HCT116 (cell line): ENCODE data around the gene GTF3C1. TPM values are rescaled to one million over a fixed set of nuclear protein-coding genes. Genes with fewer than 3 reads are reported as not detected.

Experiments
- ATAC-seq: fragments of 200-7000 bp; cut with Tn5 transposase; 2 replicates; pipeline ENCODE4 v1.9.1; 2020; ENCODE audit warnings: mild to moderate bottlenecking, moderate library complexity
- BruUV-seq: library from RNA; stranded (reverse); fragments of 400-500 nt; replicated peaks from 2 replicates; lab custom pipeline; 2021; lab: Mats Ljungman, UMichigan
- CTCF ChIA-PET: fragments of 300-600 bp; sonication (Branson Sonifier 250); formaldehyde crosslinking; loops from one replicate; lab custom pipeline; 2021; ENCODE audit warnings: antibody characterized with exemption; lab: Charles Lee
- POLR2A ChIA-PET: fragments of 300-600, 350-600 bp; sonication (Branson Sonifier 250); formaldehyde crosslinking; loops from one replicate; lab custom pipeline; 2021; ENCODE audit warnings: antibody characterized with exemption; lab: Charles Lee
- RAD21 ChIA-PET, 2 experiments: fragments of 300-600 bp; sonication (Branson Sonifier 250); formaldehyde crosslinking; loops; one replicate each; lab custom pipeline; 2023; ENCODE audit warnings: low total read pairs in 2 of 2; ENCODE audit not compliant: uncharacterized antibody in 2 of 2, unreplicated experiment in 2 of 2, low non-redundant PET in 1 of 2; lab: Charles Lee
- DNase-seq: peaks from one replicate; pipeline ENCODE4 v3.0.0-alpha.2; 2010; ENCODE audit warnings: low read depth, low spot score
- H2AFZ ChIP-seq: fragments of 200-600 bp; shearing (Covaris generic), sonication (generic); 2 replicates; pipeline ENCODE4 v1.6.1; 2017; ENCODE audit warnings: low read depth, mixed run types, mixed read lengths, antibody characterized with exemption, low read length; ENCODE audit not compliant: poor library complexity, severe bottlenecking
- H3K27ac ChIP-seq: 2 replicates; pipeline ENCODE4 v1.5.1; 2012; ENCODE audit warnings: low read depth, low read length
- H3K27me3 ChIP-seq: fragments of 200-600 bp; sonication (generic); 2 replicates; pipeline ENCODE4 v1.6.1; 2016; ENCODE audit warnings: mixed run types, low read length, mixed read lengths; ENCODE audit not compliant: insufficient read depth
- H3K36me3 ChIP-seq, 2 experiments: fragments of 200-500 bp in 1 of 2; fragments of 200-600 bp in 1 of 2; sonication (Bioruptor generic) in 1 of 2; sonication (generic) in 1 of 2; 2 replicates each; pipeline versions ENCODE4 v1.5.1 to v1.6.1; 2014 to 2016; ENCODE audit warnings: low read length in 2 of 2, inconsistent platforms in 1 of 2, mixed read lengths in 1 of 2, mixed run types in 1 of 2; ENCODE audit not compliant: insufficient read depth in 2 of 2, control insufficient read depth in 1 of 2
- H3K4me1 ChIP-seq, 2 experiments: fragments of 200-600 bp in 1 of 2; sonication (generic) in 1 of 2; 2 replicates each; pipeline versions ENCODE4 v1.5.1 to v1.6.1; 2012 to 2017; ENCODE audit warnings: low read length in 2 of 2, inconsistent platforms in 1 of 2, mild to moderate bottlenecking in 1 of 2, mixed read lengths in 1 of 2, mixed run types in 1 of 2, moderate library complexity in 1 of 2; ENCODE audit not compliant: insufficient read depth in 2 of 2, control insufficient read depth in 1 of 2
- H3K4me2 ChIP-seq: fragments of 200-600 bp; sonication (generic); 2 replicates; pipeline ENCODE4 v1.6.1; 2017; ENCODE audit warnings: mixed run types, low read length, mixed read lengths
- H3K4me3 ChIP-seq, 2 experiments: fragments of 200-600 bp in 1 of 2; sonication (generic) in 1 of 2; replicated peaks in 1 of 2; 2 replicates each; pipeline ENCODE4 v1.5.1; 2011 to 2016; ENCODE audit warnings: low read length in 2 of 2, control low read depth in 1 of 2, low read depth in 1 of 2, mild to moderate bottlenecking in 1 of 2, mixed read lengths in 1 of 2, mixed run types in 1 of 2
- H3K79me2 ChIP-seq: fragments of 200-600 bp; sonication (generic); 2 replicates; pipeline ENCODE4 v1.6.1; 2017; ENCODE audit warnings: mild to moderate bottlenecking, mixed run types, low read length, moderate library complexity, mixed read lengths; ENCODE audit not compliant: insufficient read depth
- H3K9ac ChIP-seq: fragments of 200-600 bp; sonication (generic); 2 replicates; pipeline ENCODE4 v1.6.1; 2016; ENCODE audit warnings: low read length, mixed read lengths
- H3K9me2 ChIP-seq: fragments of 200-600 bp; sonication (generic), shearing (Covaris generic); 2 replicates; pipeline ENCODE4 v1.6.1; 2017; ENCODE audit warnings: mixed run types, mild to moderate bottlenecking, moderate library complexity; ENCODE audit not compliant: insufficient read depth
- H3K9me3 ChIP-seq, 2 experiments: fragments of 200-500 bp in 1 of 2; fragments of 200-600 bp in 1 of 2; sonication (Bioruptor generic) in 1 of 2; sonication (generic) in 1 of 2; 2 replicates each; pipeline ENCODE4 v1.6.1; 2014 to 2017; ENCODE audit warnings: low read length in 2 of 2, mixed read lengths in 2 of 2, inconsistent platforms in 1 of 2, low read depth in 1 of 2, mild to moderate bottlenecking in 1 of 2, mixed run types in 1 of 2, moderate library complexity in 1 of 2; ENCODE audit not compliant: control insufficient read depth in 1 of 2, insufficient read depth in 1 of 2
- H4K20me1 ChIP-seq: fragments of 200-600 bp; sonication (generic), shearing (Covaris generic); 2 replicates; pipeline ENCODE4 v1.6.1; 2017; ENCODE audit warnings: mixed run types, mild to moderate bottlenecking, moderate library complexity; ENCODE audit not compliant: insufficient read depth
- ELF1 ChIP-seq: IDR thresholded peaks from 2 replicates; pipeline ENCODE4 v1.6.1; 2012; ENCODE audit warnings: low read depth, borderline replicate concordance
- REST ChIP-seq: IDR thresholded peaks from 2 replicates; pipeline ENCODE4 v1.6.1; 2012; ENCODE audit warnings: low read depth
- intact Hi-C: fragments of 100-400 bp; cut with micrococcal nuclease; formaldehyde crosslinking; loops from 2 replicates; pipeline ENCODE4 v1.10.0; 2022
- total RNA-seq: library from RNA; stranded (reverse); gene quantifications from one replicate; pipeline ENCODE4 v1.2.1, GENCODE V29; 2021; ENCODE audit not compliant: unreplicated experiment

GTF3C1 gene
- total RNA-seq, 1 experiment from 2014 or later: 97.5 TPM

GRCh38 chr16:27489906-27490305 lies 59.8 kb downstream of the GTF3C1 start:
- no peak for TF ChIP-seq ELF1

GRCh38 chr16:27489421-27489820 lies 60.3 kb downstream of the GTF3C1 start:
- intact Hi-C loops: no loop called here
- no peaks in the 10 kb centered on the region for H3K9me3 ChIP-seq
- no peak overlapping the region for H3K27ac ChIP-seq
- H3K79me2 ChIP-seq: no peaks in the 10 kb centered on the region
- H3K9me2 ChIP-seq: no peaks in the 10 kb centered on the region
- BruUV-seq: no TSS peak
- no peaks in the 10 kb centered on the region for H4K20me1 ChIP-seq
- CTCF ChIA-PET: no interaction called here
- no peaks in the 10 kb centered on the region for H3K27me3 ChIP-seq
- H2AFZ ChIP-seq: no peak overlapping the region
- H3K4me2 ChIP-seq: no peak overlapping the region
- H3K4me3 ChIP-seq: no peak overlapping the region
- H3K4me1 ChIP-seq: no peaks in the 10 kb centered on the region
- ATAC-seq (no peak), DNase-seq (no peak)
- POLR2A ChIA-PET: no interaction called here
- peaks cover 54% of the 10 kb centered on the region in 2 experiments for H3K36me3 ChIP-seq
- RAD21 ChIA-PET: no interaction called here
- TF ChIP-seq REST: no peak
- H3K9ac ChIP-seq: no peak overlapping the region

More at GRCh38 chr16:27489906-27490305, 59.8 kb downstream of the GTF3C1 start:
- ChIA-PET CTCF (no interaction called here), RAD21 (no interaction called here), POLR2A (no interaction called here)
- Histone ChIP-seq H3K27ac (no peak overlapping the region), H3K4me3 (no peak overlapping the region), H3K4me2 (no peak overlapping the region), H3K27me3 (no peaks in the 10 kb centered on the region), H3K4me1 (no peaks in the 10 kb centered on the region), H4K20me1 (no peaks in the 10 kb centered on the region), H3K36me3 (peaks cover 51 to 57% of the 10 kb centered on the region in 2 experiments), H3K9me3 (no peaks in the 10 kb centered on the region), H3K9ac (no peak overlapping the region), H2AFZ (no peak overlapping the region), H3K9me2 (no peaks in the 10 kb centered on the region), H3K79me2 (no peaks in the 10 kb centered on the region)
- ATAC-seq: no peak
- no TSS peak for BruUV-seq
- intact Hi-C loops: no loop called here
- no peak for DNase-seq
